SK-MEL-5 (cell line): ENCODE measurements around the gene TPP2. TPM values are rescaled to one million over a fixed set of nuclear protein-coding genes. Genes with fewer than 3 reads are reported as not detected.

Experiments used
- DNase-seq: peaks from one replicate; pipeline ENCODE4 v3.0.0-alpha.2; 2016; ENCODE audit warnings: low read depth, low spot score
- in situ Hi-C: cut with HindIII; loops from 2 replicates; pipeline ENCODE4 v1.10.0; 2016; ENCODE audit warnings: low sequenced_read_pairs, high pct_unique_total_duplicates, low pct_unique_long_range_greater_than_20kb
- total RNA-seq: library from RNA; depleted of rRNA; stranded (reverse); fragments of >200 nt; shearing (Covaris generic); gene quantifications from 2 replicates; pipeline ENCODE4 v1.2.3, GENCODE V29; 2014

The TPP2 gene
- total RNA-seq, 1 experiment from 2014 or later = 53.0 TPM

DNA sequence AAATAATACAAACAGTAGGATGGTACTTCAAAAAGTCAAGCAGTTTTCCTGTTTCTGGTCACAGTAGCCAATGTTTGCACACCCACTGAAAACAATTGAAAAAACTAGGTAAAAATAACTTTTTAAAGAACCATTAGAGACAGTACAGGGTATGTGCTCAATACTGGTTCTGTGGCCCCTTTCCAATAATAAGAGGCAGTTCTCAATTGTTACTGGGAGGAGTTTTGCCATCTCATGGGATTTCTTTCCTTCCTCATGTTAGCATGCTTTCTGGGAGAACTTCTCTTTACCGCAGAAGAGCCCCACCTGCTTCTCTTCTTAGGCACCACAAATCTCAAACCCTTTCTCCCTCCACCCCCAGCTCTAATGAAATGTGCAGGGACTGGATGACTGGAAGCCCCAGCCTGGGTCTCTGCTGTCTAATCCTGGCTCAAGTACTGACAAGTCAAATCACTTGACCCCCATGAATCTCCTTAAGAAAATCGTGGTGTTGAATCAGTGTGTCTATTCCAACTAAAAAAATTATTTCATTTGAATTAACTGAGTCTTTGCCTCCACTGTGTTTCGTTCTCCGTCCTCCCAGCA, 83.4 kb downstream of the TPP2 start:
- in situ Hi-C loops = no loop called here
- no peak for DNase-seq

DNA sequence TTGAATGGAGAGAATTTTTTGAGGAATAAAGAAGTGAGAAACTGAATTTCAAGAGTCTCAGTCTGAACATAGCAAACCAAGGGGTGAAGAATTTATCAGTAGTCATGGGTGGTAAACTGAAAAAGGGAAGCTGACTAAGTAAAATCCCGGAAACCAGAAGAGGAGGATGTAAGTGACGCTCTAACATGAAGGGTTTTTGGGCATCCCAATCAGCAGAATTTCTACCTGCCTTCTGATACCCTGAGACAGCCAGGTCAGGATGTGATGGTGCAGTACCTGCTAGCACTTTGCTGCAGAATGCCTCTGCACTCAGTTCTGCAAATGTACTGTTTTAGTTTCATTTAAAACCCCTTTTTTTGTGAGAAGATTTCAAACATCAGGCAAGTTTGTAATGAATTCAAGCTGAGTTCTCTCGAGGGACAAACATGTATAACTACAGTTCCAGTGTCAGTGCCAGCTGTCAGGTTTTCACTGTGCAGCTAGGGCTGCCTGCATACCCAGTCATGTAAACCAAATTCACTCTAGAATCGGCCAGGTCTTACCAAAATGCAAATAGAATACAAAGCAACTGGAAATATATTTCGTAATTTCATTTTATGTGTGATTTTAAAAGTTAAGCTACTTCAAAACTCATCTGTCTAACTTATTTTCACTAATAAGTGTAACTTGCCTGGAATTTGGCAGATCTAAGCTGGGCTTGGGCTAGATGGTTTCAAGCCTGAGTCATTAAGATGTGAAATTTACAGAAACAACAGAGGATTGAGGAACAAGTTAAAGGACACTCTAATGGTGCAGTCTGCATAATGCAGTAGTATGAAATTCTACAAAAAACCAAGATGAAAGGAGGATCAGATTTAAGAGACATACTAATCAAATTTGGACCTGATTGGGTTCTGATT, 84.3 kb downstream of the TPP2 start:
- in situ Hi-C loops = no loop called here
- no peak for DNase-seq

GRCh38 chr13:102682211-102682610, 85.4 kb downstream of the TPP2 start:
- in situ Hi-C loops = no loop called here
- no peak for DNase-seq

- in situ Hi-C loops = no loop called here
- DNase-seq = no peak
Measured at GRCh38 chr13:102682727-102683126, 85.9 kb downstream of the TPP2 start.

GRCh38 chr13:102683637-102684036, 86.9 kb downstream of the TPP2 start:
- no peak for DNase-seq
- in situ Hi-C loops = no loop called here

GRCh38 chr13:102686024-102686423, 89.2 kb downstream of the TPP2 start:
- no peak for DNase-seq
- in situ Hi-C loops = no loop called here

- no peak for DNase-seq
- in situ Hi-C loops = no loop called here
Measured at GRCh38 chr13:102687520-102687919, 90.7 kb downstream of the TPP2 start.

DNA sequence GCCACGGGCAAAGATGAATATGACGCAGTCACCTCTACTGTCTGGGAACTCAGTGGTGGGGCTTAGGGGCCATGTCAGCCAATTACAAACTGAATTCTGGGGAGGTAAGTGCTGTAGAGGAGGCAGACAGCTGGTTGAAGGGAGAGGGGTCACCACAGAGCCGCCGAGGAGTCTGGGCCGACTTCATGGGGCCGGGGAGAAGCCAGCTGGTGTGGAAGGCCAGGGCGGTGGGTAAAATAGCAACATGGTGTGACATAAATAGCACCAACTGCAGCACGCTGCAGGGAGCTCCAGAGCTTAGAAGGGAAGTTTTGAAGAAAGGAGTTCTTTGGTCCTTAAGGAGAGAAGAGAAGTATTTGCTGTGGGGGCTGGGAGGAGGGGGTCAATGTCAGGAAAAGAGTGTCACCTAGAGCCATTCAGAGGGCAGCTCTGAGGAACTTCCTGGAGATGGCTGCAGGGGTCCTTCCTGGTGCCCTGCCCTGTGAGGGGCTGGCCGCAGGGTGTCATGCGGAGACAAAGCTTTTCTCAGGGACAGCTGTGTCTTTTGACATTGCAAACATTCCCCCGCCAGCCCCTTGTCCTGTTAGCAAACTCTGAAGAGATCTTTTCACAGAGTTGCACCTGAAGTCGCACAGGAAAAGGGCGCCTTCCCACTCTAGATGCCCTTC, 91.7 kb downstream of the TPP2 start:
- in situ Hi-C loops = no loop called here
- no peak for DNase-seq

GRCh38 chr13:102690883-102691282, 94.1 kb downstream of the TPP2 start:
- in situ Hi-C loops = no loop called here
- no peak for DNase-seq

- DNase-seq = no peak
- in situ Hi-C loops = no loop called here
Measured at GRCh38 chr13:102692491-102692826, 95.7 kb downstream of the TPP2 start.

GRCh38 chr13:102693250-102693649, 96.5 kb downstream of the TPP2 start:
- in situ Hi-C loops = no loop called here
- DNase-seq = no peak

DNA sequence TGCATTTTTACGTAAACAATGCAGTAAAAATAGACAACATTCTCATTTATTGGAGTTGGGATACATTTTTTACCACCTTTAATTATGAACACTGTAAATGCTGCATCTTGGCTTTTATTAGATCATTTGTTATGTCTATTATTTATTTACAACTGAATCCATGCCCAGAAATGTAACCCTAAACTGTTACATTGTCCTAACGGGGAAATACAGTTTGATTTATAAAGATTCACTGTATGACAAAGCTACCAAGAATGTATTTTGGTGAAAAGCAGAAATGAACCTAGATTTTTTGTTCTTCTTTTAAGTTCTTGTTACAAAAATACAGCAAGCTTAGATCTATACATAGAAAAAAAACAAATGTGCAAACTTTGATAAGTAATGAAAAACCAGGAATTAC, 97.0 kb downstream of the TPP2 start:
- in situ Hi-C loops = no loop called here
- DNase-seq = no peak

- in situ Hi-C loops = no loop called here
- no peak for DNase-seq
Measured at GRCh38 chr13:102694937-102695336, 98.2 kb downstream of the TPP2 start, which contains the start of gene METTL21C. Gene METTL21C, minus strand, starts transcription at chr13:102695044. Its CDS starts 546 bp downstream, at chr13:102694498.

DNA sequence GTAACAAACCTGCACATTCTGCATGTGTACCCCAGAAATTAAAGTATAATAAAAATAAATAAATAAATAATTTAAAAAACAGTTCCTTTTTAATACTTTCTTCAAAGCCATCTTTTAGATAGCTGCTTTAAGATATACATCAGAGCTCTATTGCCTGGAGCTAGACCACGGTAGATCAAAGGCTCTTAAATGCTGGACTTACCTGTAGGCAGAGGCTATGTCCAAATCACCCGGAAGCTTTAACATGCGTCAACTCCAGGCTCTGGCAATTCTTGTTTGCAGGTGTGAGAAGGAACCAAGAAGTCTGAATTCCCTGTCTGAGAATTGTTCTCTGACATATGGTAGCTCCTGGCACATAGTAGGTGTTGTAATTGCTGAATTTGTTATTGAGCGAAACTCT, 99.7 kb downstream of the TPP2 start:
- in situ Hi-C loops = no loop called here
- no peak for DNase-seq

GRCh38 chr13:102697264-102697663, 100.5 kb downstream of the TPP2 start:
- DNase-seq = no peak
- in situ Hi-C loops = no loop called here

DNA sequence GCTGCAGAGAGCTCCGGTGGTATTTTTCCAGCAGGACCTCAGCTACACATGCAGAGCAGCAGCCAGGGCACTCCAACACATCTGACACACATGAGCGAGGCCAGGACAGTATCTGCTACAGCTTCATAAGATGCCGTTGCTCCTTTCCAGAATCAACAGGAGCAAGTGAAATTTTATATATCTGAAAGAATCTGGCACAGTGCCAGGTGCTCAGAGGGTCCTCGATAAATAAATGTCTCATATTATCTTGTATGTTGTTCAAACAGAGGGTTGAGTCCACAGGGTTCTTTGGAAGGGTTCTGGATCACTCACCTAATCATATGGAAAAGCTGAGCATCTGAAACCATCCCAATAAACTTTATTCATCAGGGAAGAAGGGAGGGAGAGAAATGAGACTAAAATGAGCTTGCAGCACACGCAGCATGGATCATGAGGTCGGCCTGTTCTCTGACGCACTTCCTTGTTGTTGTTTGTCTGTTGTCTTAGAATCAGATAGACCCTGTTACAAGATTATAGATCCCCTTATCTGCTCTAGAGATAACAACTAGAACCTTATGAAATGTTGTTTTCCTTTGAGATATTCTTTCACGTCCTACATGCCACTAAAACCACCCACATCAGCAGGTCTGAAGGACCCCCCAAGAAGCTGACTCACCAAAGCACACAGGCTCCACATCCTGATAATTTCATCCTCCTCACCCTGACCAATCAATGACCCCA, 101.3 kb downstream of the TPP2 start:
- DNase-seq = no peak
- in situ Hi-C loops = no loop called here

DNA sequence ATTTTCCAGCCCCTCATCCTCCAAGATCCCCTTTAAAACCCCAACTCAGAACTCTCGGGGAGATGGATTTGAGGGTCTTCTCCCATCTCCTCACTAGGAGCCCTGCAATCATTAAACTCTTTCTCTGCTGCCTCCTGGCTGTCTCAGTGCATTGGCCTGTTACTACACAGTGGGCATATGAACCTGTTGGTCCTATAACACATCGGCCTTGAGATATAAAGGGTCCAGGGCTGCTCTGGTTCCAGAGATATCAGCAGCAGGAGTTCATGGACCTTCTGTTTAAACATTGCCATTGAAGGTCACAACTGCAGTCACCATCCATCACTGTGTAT, 101.8 kb downstream of the TPP2 start:
- DNase-seq = no peak
- in situ Hi-C loops = no loop called here

GRCh38 chr13:102699504-102699903, 102.7 kb downstream of the TPP2 start:
- in situ Hi-C loops = no loop called here
- no peak for DNase-seq
